Cardiac fibroblast (primary cell): ENCODE measurements around the gene DCST2.

ENCODE experiments used
- DNase-seq, 2 donors: peaks; one replicate each; pipeline versions ENCODE4 v3.0.0 to v3.0.0-alpha.2; 2010; ENCODE audit warnings: low read depth in 2 of 2
- H3K4me3 ChIP-seq, 2 donors: replicated peaks in 1 of 2; 1 replicate in 1 of 2; 2 replicates in 1 of 2; pipeline ENCODE4 v1.5.1; 2011; ENCODE audit warnings: low read depth in 2 of 2, low read length in 2 of 2, mild to moderate bottlenecking in 2 of 2, moderate library complexity in 1 of 2
- TF ChIP-seq, protein P1 (sequence below): IDR thresholded peaks from one replicate; pipeline ENCODE4 v1.5.1; 2011; ENCODE audit warnings: low read depth, mild to moderate bottlenecking, low read length, inconsistent platforms

The DCST2 gene

DNA sequence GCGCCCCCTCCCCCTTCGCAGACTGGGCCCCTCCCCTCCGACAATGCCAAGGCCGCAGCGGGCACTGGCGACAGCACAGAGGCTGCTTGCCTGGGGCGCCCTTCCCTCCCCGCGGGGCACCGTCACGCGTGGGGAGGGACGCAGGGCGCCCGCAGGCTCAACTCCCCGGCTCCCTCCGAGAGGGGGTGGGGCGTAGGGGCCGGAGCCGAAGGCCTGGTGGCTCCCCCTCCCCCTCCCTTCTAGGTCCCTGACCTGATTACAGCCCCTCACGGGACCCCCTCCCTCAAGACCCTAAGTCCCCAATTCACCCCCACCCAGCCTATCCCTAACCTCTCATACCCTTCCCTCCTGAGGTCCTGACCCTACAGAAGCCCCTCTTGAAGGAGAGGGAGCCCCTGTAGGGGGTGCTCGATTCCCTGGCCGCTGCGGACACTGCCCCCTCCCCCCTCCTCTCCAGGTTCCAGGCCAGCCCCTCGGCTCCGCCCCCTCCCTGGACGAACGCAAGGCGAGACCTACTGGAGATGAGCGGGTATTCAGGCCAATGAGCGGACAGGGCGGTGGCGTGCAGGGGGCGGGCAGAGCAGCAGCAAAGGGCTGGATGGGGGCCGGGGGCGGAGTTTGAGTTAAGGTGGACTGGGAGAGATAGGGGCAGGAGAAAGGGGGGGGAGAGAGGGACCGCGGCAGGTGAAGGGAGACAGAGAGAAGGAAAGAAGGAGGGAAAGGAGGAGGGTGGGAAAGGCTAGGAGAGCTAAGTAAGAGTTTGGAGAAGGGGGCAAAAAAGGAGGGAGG is 31.7 kb downstream of the DCST2 start:
- TF ChIP-seq, protein P1, sequence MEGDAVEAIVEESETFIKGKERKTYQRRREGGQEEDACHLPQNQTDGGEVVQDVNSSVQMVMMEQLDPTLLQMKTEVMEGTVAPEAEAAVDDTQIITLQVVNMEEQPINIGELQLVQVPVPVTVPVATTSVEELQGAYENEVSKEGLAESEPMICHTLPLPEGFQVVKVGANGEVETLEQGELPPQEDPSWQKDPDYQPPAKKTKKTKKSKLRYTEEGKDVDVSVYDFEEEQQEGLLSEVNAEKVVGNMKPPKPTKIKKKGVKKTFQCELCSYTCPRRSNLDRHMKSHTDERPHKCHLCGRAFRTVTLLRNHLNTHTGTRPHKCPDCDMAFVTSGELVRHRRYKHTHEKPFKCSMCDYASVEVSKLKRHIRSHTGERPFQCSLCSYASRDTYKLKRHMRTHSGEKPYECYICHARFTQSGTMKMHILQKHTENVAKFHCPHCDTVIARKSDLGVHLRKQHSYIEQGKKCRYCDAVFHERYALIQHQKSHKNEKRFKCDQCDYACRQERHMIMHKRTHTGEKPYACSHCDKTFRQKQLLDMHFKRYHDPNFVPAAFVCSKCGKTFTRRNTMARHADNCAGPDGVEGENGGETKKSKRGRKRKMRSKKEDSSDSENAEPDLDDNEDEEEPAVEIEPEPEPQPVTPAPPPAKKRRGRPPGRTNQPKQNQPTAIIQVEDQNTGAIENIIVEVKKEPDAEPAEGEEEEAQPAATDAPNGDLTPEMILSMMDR, result peak; percentile 38
- peak; percentile 99 for DNase-seq
- H3K4me3 ChIP-seq, result peak overlapping the region; percentile 68 to 88

DNA sequence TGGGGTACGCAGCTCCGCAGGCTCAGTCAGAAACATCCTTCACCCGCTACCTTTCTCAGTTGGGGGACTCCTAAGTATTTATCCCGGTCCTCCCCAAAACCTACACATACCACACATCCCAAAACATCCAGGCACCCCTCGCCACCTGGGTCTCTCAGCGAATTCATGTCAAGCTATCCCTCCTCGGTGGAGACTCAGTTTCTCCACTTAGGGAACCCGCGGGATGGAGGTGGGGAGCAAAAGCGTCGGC is 32.2 kb downstream of the DCST2 start:
- TF ChIP-seq, protein P1, result no peak
- H3K4me3 ChIP-seq, result peak overlapping the region; percentile 68 to 70
- DNase-seq, result no peak

DNA sequence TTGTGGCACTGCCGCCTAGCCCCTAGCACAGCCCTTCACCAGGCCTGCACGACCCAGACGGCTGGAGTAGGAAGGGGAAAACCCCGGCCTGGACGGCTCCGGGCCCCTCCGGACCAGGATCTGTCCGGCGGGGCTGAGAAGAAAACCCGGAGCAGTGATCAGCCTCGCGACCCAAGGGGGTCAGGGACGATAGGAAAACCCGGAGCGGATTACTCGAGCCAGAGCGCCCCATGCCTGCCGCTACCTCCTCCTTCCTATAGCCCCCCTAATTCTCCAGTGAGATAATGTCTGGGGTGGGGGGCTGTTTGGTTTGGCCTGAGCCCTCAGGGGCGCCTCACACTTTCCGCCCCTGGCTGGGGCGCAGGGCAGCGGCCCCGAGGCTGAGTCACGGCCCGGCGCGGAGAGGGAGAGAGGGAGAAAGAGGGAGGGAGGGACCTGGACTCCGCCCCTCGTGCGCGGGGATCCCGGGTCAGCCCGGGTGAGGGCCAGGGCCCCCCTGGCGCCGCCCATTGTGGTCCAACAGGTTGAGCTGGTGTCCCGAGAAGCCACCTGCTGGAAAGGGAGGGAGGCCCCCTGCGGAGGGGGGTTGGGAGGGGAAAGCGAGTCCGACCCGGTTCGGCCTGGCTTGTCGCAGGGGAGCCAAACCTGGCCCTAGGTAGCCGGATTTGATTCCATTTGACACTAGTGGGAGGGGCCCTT is 32.7 kb downstream of the DCST2 start:
- TF ChIP-seq, protein P1, result peak; percentile 2
- peak; percentile 83 to 88 for DNase-seq

DNA sequence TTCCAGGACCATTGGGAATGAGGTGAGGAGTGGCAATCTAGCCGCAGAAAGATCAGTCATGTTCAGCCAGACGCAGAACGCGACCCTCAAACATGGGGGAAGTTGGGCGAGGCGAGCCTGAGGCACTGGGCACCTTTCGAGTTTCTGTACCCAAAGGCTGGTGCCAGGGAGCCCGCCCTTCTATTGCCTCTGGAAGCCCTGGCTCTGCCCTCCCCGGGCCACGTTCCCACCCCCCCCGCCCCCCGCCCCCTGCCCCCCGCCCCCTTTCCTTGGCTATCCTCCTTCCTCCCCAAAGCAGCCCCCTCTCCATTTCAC is 33.2 kb downstream of the DCST2 start:
- no peak for DNase-seq
- TF ChIP-seq, protein P1, result no peak
- peak overlapping the region; percentile 68 to 70 for H3K4me3 ChIP-seq

More for the DNA sequence above, 32.7 kb downstream of the DCST2 start:
- peak overlapping the region; percentile 68 to 70 for H3K4me3 ChIP-seq

DNA sequence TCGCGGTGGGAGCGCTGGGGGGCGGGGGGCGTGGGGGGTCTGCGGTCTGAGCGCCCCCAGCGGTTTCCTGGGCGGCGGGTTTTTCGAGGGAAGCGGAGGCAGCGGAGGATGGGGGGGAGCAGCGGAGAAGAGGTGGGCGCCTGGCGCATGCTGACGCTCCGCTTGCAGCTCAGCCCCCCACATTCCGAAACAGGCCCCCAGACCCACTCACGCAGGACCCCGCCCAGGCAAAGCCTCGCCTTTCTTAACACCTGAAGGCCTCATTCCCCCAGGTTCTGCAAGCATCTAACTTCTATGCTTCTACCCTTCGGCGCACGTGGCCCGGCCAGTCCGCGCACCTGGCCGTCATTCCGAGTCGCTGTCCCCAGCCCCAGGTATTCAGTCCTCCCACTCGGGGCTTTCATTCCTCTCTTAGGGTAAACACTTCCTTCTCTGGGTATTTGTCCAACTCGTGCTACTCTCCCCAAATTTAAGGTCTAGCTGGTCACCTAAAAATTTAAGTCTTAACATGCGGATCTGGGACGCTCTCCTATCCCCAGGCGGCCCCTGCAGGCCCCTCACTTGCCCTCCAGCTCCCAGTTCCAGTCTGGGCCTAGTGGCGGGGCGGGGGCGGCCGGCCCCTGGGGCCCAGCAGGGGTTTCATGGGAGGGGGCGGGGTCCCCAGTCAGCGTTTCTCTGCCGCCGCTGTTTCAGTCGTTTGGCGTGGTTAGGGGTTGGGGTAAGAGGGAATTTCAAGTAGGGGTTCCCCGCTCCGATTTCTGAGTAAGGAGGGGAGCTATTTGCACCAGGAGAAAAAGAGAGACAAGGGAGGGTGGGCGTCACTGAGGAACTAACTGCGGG is 33.8 kb downstream of the DCST2 start:
- no peak for DNase-seq
- TF ChIP-seq, protein P1, result no peak
- H3K4me3 ChIP-seq, result peak overlapping the region; percentile 68 to 70

DNA sequence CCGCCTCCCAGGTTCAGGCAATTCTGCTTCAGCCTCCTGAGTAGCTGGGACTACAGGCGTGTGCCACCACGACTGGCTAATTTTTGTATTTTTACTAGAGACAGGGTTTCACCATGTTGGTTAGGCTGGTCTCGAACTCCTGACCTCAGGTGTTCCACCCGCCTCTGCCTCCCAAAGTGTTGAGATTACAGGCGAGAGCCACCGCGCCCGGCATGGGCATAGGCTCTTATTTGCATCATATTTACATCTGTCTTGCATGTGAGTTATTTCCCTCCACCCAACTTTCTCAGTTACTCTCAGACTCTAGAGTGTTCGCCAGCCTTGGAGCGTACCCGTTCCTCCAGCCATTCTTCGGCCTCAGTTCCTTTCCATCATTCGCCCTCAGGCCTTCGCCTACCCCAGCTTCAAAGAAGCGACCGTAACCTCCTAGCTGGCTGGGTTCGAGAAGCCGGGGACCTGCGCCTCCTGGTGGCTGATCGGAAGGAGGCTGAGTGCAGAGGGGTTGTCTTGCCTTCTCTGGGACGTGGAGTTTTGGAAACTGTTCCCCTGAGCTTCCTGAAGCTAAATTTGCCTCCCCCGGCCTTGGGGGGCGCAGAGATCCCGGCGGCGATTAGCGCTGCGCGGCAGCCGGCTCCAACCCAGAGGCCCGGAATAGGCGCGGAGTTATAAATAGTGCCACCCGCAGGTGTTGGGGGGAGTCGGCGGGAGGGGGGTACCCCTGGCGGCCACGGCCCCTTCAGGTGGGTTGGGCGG is 34.6 kb downstream of the DCST2 start:
- peak; percentile 79 to 83 for DNase-seq
- H3K4me3 ChIP-seq, result peak overlapping the region; percentile 28 to 34
- TF ChIP-seq, protein P1, result peak; percentile 96
